Stimulated activated naive B cell treated with anti-CD40 and anti-IgM and Interleukin-4, amounts not matched to agents 10 μg/mL and 1 μg/mL and 100 μg/mL, for 72 hours (primary cell): ENCODE data around the gene MTFMT.

ENCODE experiments used
- ATAC-seq, 2 donors: fragments of 150-1000 bp; cut with Tn5 transposase; replicated peaks; 2 replicates each; pipeline ENCODE4 v1.10.0; 2021; ENCODE audit warnings: moderate library complexity in 1 of 2
- DNase-seq: peaks from one replicate; pipeline ENCODE4 v3.0.0; 2021
- H3K27ac Mint-ChIP-seq: one replicate; pipeline ENCODE4 v1.8.0; 2022; ENCODE audit warnings: mild to moderate bottlenecking, mixed read lengths
- H3K27me3 Mint-ChIP-seq, 2 donors: one replicate each; pipeline ENCODE4 v1.8.0; 2022; ENCODE audit warnings: mixed read lengths in 2 of 2
- H3K36me3 Mint-ChIP-seq, 2 donors: one replicate each; pipeline ENCODE4 v1.8.0; 2022; ENCODE audit warnings: mixed read lengths in 2 of 2, mild to moderate bottlenecking in 1 of 2
- H3K4me1 Mint-ChIP-seq, 2 donors: one replicate each; pipeline ENCODE4 v1.8.0; 2022; ENCODE audit warnings: mixed read lengths in 2 of 2, mild to moderate bottlenecking in 1 of 2
- H3K4me3 Mint-ChIP-seq, 2 donors: one replicate each; pipeline ENCODE4 v1.8.0; 2022; ENCODE audit warnings: mild to moderate bottlenecking in 2 of 2, mixed read lengths in 2 of 2, moderate library complexity in 1 of 2
- H3K9me3 Mint-ChIP-seq, 2 donors: one replicate each; pipeline ENCODE4 v1.8.0; 2022; ENCODE audit warnings: mixed read lengths in 2 of 2, mild to moderate bottlenecking in 1 of 2

The MTFMT gene

GRCh38 chr15:65067645-65068402 is 38.4 kb upstream of the MTFMT start, which contains the start of gene RASL12:
Gene RASL12 (minus strand): TSS chr15:65067991. CDS start chr15:65067835, 156 bp downstream.
- no peak for DNase-seq
- peaks cover 22 to 43% of the 10 kb centered on the region in 2 donors for H3K27me3 Mint-ChIP-seq
- no peaks in the 10 kb centered on the region for H3K36me3 Mint-ChIP-seq
- no peaks in the 10 kb centered on the region for H3K9me3 Mint-ChIP-seq
- peak; percentile 14 to 22 for ATAC-seq
- peak within 1 kb of the TSS; percentile 42 to 61 for H3K4me3 Mint-ChIP-seq
- peaks cover 6 to 17% of the 10 kb centered on the region in 2 donors for H3K4me1 Mint-ChIP-seq
- peak within 1 kb of the TSS; percentile 10 for H3K27ac Mint-ChIP-seq

DNA sequence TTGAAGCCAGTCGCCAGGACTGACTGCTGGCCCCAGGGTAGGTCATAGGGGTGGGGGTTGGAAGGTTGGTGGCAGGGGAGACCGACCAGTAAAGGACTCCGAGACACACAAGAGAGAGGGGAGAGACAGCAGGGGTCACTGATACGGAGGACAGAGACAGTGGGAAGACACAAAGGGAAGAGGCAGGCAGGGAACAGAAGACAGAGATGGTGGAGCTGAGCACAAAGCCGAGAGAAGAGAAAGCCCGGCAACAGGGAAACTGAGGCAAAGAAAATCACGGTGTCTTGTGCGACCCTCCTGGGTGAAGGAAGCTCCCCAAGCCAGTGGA is 37.8 kb upstream of the MTFMT start:
- Mint-ChIP-seq H3K27me3 (peaks cover 22 to 43% of the 10 kb centered on the region in 2 donors), H3K27ac (peak overlapping the region; percentile 10), H3K4me3 (peak overlapping the region; percentile 39 to 46), H3K4me1 (peaks cover 6 to 17% of the 10 kb centered on the region in 2 donors), H3K9me3 (no peaks in the 10 kb centered on the region), H3K36me3 (no peaks in the 10 kb centered on the region)
- ATAC-seq (no peak), DNase-seq (no peak)

DNA sequence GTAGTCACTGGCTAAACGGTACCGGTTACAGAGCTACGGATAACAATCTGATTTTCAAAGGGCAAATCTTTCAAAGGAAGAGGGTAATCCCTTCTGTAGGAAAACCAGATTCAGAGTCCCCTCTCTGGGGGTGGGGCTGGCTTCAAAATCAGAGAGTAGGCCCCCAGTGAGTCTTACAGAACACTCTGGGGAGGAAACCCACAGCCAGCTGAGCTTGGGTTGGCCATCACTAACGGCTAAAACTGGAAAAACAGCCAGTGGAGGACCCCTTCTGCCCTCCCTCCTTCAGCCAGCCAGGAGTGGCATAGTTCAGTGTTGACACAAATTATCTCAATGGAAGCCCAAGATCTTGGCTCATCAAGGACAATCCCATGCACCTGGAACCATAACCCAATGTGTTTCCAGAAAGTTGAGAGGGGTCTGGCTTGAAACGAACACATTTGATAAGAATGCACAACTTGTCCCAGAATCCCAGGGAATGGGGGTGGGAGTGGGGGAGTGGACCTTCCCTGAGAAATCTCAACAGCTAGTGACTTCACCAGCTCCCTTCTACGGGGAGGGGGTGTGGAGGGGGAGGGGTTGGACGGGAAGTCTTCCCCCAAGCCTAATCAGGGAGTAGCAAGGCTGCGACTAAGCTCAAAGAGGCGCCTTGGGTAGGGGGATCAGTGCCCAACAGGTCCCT is 37.3 kb upstream of the MTFMT start:
- ATAC-seq: no peak
- no peak for DNase-seq
- Mint-ChIP-seq H3K4me3 (peak overlapping the region; percentile 39 to 46), H3K27ac (peak overlapping the region; percentile 10), H3K27me3 (peaks cover 22 to 43% of the 10 kb centered on the region in 2 donors), H3K9me3 (no peaks in the 10 kb centered on the region), H3K4me1 (peaks cover 6 to 17% of the 10 kb centered on the region in 2 donors), H3K36me3 (no peaks in the 10 kb centered on the region)

DNA sequence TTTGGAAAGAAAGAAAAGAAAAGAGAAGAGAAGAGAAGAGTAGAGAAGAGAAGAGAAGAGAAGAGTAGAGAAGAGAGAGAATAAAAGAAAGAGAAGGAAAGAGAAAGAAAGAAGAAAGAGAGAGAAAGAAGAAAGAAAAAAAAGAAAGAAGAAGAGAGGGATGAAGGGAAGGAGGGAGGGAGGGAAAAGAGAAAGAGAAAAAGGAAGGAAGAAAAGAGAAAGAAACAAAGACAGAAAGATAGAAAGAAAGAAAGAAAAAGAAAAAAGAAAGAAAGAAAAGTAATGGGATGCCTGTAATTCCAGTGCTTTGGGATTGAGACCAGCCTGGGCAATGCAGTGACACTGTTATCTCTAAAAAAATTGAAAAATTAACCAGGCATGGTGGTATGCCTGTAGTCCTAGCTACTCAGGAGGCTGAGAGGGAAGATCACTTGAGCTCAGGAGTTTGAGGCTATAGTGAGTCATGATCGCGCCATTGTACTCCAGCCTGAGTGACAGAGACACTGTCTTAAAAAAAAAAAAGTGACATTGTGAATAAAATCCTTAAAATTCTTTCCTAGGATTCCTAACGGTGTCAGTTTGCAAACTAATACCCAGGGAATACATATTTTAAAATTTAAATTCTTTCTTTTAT is 36.7 kb upstream of the MTFMT start:
- no peak for ATAC-seq
- no peak for DNase-seq
- Mint-ChIP-seq H3K4me3 (no peak overlapping the region), H3K9me3 (no peaks in the 10 kb centered on the region), H3K27me3 (peaks cover 22 to 43% of the 10 kb centered on the region in 2 donors), H3K36me3 (no peaks in the 10 kb centered on the region), H3K27ac (no peak overlapping the region), H3K4me1 (peaks cover 6 to 17% of the 10 kb centered on the region in 2 donors)

DNA sequence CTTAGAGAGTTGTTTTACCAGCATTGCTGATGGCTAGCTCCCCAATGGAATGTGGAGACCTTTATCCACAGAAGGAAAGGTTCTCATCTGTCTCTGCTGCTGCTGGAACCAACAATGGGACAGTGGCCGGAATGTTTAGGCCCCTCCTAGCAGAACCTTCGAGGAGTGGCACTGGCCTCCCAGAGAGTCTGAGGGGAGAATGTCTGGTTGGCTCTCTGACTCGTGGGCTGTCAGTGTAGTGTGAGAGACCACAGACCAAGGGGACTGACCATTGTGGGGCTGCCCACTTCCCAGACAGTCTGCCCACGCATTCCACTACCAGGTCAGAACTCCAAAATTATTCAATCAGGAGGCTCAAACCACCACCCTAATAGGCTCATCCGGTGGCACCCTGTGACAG is 33.3 kb upstream of the MTFMT start:
- DNase-seq (no peak), ATAC-seq (no peak)
- no peak overlapping the region for H3K4me3 Mint-ChIP-seq
- no peaks in the 10 kb centered on the region for H3K9me3 Mint-ChIP-seq
- H3K36me3 Mint-ChIP-seq: no peaks in the 10 kb centered on the region
- H3K4me1 Mint-ChIP-seq: peaks cover 3 to 11% of the 10 kb centered on the region in 2 donors
- peaks cover 18 to 28% of the 10 kb centered on the region in 2 donors for H3K27me3 Mint-ChIP-seq
- no peak overlapping the region for H3K27ac Mint-ChIP-seq

DNA sequence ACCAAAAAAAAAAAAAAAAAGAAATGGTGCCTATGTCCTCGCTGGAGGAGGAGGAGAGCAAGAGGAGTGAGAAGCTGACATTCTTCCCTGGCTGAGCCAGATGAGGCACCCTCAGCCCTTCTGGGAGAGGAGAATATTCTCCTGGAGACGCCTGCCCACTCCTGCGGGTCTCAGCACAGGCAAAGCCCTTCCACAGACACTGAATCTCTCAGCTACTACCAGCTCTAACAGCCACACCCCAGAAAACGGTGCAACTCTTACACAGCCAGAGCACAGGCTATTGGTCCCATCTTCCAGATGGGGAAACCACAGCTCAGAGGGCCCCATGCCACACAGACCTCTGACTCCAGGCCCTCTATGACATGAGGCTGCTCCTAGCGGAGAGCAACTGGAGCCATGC is 32.6 kb upstream of the MTFMT start:
- ATAC-seq (no peak), DNase-seq (no peak)
- no peak overlapping the region for H3K4me3 Mint-ChIP-seq
- peaks cover 18 to 23% of the 10 kb centered on the region in 2 donors for H3K27me3 Mint-ChIP-seq
- peaks cover under 1 to 7% of the 10 kb centered on the region in 2 donors for H3K4me1 Mint-ChIP-seq
- no peaks in the 10 kb centered on the region for H3K36me3 Mint-ChIP-seq
- H3K9me3 Mint-ChIP-seq: no peaks in the 10 kb centered on the region
- H3K27ac Mint-ChIP-seq: no peak overlapping the region

DNA sequence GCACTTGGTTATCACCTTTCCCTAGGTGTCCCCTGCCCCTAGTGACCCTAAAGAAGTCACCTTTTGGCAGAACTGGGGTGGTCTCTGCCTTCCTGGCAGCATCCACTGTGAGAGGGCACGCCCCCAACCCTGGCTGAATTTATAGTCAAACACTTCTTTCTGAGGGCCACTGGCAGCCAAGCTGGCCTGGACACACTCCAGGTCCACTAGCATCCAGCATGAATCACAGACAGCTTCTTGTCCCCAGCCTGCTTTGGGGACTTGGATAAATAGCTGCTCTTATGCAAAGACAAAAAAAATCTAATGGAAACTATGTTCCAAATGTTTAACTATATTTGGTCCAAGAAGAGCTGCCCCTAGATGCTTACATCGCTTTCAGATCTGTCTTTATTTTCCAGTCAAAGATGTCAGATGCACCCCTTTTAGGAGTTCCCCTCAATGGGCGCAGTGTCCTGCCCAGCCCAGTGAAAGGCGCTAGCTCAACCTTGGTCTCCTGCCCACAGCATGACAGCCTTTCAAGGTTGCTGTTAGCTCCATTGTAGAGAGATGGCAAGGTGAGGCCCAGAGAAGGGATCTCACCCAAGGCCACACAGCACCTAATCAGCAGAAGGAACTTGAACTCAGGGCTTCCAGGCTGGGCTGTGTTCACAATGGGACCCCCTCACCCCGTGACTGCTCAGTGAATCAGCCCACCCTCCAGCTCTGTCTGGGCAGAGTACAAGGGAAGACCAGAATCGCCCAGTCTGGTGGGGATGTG is 31.4 kb upstream of the MTFMT start:
- H3K27me3 Mint-ChIP-seq: peaks cover 10 to 15% of the 10 kb centered on the region in 2 donors
- no peaks in the 10 kb centered on the region for H3K9me3 Mint-ChIP-seq
- H3K27ac Mint-ChIP-seq: no peak overlapping the region
- no peak overlapping the region for H3K4me3 Mint-ChIP-seq
- no peaks in the 10 kb centered on the region for H3K36me3 Mint-ChIP-seq
- DNase-seq (no peak), ATAC-seq (no peak)
- peaks cover 0 to 3% of the 10 kb centered on the region in 2 donors for H3K4me1 Mint-ChIP-seq

DNA sequence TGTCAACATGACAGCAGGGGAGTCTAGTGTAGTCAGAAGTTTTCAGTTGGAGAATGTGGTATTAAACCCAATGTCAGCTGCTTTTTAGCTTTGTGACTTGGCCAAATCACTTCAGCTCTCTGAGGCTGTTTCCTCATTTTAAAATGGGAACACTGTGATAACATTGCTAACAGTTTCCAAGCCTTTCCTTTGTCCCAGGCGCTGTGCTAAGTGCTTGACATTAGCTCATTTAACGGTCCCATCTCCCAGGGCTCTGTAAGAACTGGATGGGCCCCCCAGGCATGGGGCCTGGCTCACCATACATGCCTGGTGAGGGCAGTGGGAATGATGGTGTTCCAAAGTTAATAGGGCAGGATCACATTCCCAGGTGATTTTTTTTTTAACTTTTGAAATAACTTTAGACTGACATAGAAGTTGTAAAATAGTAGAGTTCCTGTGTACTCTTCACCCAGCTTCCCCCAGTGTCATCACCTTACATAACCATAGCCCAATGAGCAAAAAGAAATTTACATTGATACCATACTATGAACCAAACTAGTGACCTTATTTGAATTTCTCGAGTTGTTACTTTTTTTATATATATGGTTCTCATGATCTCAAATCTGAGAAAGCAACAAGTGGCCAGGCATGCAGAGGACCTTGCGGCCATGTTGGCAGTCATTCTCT is 30.6 kb upstream of the MTFMT start:
- Mint-ChIP-seq H3K4me1 (no peaks in the 10 kb centered on the region), H3K36me3 (no peaks in the 10 kb centered on the region), H3K4me3 (no peak overlapping the region), H3K27me3 (peaks cover 8% of the 10 kb centered on the region in 2 donors), H3K27ac (no peak overlapping the region), H3K9me3 (no peaks in the 10 kb centered on the region)
- DNase-seq (no peak), ATAC-seq (no peak)

DNA sequence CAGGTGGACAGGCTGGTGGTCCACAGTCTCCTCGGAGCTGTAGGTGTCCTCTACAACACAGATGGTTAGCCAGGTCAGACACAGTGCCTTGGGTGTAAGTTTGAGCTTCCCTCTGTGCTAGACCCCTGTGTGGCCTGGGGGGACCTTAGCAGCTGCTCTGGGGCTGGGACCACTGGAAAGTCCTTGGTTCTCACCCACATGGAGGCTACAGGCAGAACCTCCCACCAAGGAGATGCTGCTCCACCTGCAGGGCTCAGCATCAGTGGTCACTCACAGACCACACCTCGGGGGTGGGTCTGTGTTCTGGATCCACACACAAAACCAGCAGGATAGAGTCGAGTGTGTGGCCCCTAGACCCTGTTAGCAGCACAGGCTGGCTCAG is 29.9 kb upstream of the MTFMT start:
- Mint-ChIP-seq H3K27ac (no peak overlapping the region), H3K9me3 (no peaks in the 10 kb centered on the region), H3K4me1 (no peaks in the 10 kb centered on the region), H3K4me3 (no peak overlapping the region), H3K36me3 (no peaks in the 10 kb centered on the region), H3K27me3 (peaks cover 6 to 8% of the 10 kb centered on the region in 2 donors)
- DNase-seq (no peak), ATAC-seq (no peak)

DNA sequence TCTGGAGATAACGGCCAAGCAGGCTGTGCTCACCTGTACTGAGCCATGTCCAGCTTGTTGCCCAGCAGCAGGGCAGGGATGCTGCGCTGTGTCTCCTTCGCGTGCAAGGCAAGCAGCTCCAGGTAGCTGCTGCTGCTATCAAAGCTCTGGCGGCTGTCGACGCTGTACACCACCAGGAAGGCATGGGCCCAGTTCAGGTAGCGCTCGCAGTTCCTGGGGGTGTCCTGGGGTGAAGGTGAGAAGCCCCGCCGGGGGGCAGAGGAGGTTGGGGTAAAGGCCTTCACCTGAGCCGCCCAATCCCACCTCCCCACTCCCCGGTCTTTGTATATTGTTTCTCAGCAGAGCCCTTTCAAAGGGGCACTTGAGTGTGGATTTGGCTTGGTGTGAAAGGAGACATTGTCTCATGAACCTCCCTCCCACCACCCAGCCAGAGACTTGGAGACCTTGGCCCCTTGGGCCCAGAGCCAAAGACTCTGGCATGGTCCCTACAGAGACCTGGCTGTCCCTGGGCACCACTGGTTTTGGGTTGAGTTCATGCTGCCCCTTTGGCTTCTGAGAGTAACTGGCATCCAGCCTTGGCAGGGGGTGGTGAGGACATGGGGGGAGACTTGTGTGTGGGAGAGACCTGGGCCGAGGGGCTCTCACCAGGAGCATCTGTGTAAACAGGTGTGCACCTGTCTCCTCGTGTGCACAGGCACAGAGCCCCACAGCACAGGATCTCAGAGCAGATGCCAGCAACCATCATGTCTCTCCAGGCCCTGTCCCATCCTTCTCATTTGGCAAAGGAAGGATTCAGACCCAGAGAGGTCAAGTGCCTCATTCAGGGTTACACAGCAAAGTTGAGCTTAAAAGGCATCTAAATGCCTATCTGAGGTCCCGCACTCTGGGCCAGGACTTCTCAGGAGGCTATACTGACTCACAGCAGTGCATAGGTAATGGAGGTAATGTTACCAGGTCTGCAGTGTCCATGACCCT is 29.2 kb upstream of the MTFMT start:
- Mint-ChIP-seq H3K9me3 (no peaks in the 10 kb centered on the region), H3K36me3 (no peaks in the 10 kb centered on the region), H3K27me3 (peaks cover 6 to 8% of the 10 kb centered on the region in 2 donors), H3K27ac (no peak overlapping the region), H3K4me1 (no peaks in the 10 kb centered on the region), H3K4me3 (no peak overlapping the region)
- DNase-seq: no peak
- no peak for ATAC-seq

- H3K36me3 Mint-ChIP-seq: no peaks in the 10 kb centered on the region
- H3K27ac Mint-ChIP-seq: no peak overlapping the region
- ATAC-seq (no peak), DNase-seq (no peak)
- H3K4me3 Mint-ChIP-seq: no peak overlapping the region
- H3K27me3 Mint-ChIP-seq: peaks cover 0 to 5% of the 10 kb centered on the region in 2 donors
- H3K4me1 Mint-ChIP-seq: no peaks in the 10 kb centered on the region
- H3K9me3 Mint-ChIP-seq: no peaks in the 10 kb centered on the region
Measured at GRCh38 chr15:65057549-65057940, 28.1 kb upstream of the MTFMT start.

GRCh38 chr15:65056868-65057548 is 27.6 kb upstream of the MTFMT start:
- Mint-ChIP-seq H3K4me3 (no peak overlapping the region), H3K4me1 (no peaks in the 10 kb centered on the region), H3K27ac (no peak overlapping the region), H3K27me3 (peaks cover 0 to 5% of the 10 kb centered on the region in 2 donors), H3K36me3 (no peaks in the 10 kb centered on the region), H3K9me3 (no peaks in the 10 kb centered on the region)
- ATAC-seq (no peak), DNase-seq (no peak)
